Measurements from ENCODE around the gene ADAMTS15. TPM values are rescaled to one million over a fixed set of nuclear protein-coding genes. Genes with fewer than 3 reads are reported as not detected.

ADAMTS15 gene
- total RNA-seq, 1 donor from 2014 or later = 8.4 TPM

GRCh38 chr11:130480186-130480585 is 31.7 kb downstream of the ADAMTS15 start:
- no peak for DNase-seq
- TF ChIP-seq CTCF (IDR thresholded peaks at IDR 0.05) = no peak
- Histone ChIP-seq H3K9me3 (no peaks in the 10 kb centered on the region), H3K4me3 (no peak overlapping the region), H3K4me1 (peaks cover 37% of the 10 kb centered on the region), H3K27me3 (ENCODE audit: low read depth) (no peaks in the 10 kb centered on the region), H3K36me3 (no peaks in the 10 kb centered on the region), H3K27ac (no peak overlapping the region)
- ATAC-seq = no peak
- intact Hi-C loops (cut with DNase I) = no loop called here

- intact Hi-C loops (cut with DNase I) = no loop called here
- no peak overlapping the region for H3K27ac ChIP-seq
These were observed 32.3 kb downstream of the ADAMTS15 start for GRCh38 chr11:130480711-130481140.

GRCh38 chr11:130483124-130483523 is 34.7 kb downstream of the ADAMTS15 start:
- no peak for DNase-seq
- Histone ChIP-seq H3K9me3 (no peaks in the 10 kb centered on the region), H3K27ac (no peak overlapping the region), H3K27me3 (ENCODE audit: low read depth) (no peaks in the 10 kb centered on the region), H3K4me1 (peaks cover 25% of the 10 kb centered on the region), H3K4me3 (no peak overlapping the region), H3K36me3 (no peaks in the 10 kb centered on the region)
- TF ChIP-seq CTCF (IDR thresholded peaks at IDR 0.05) = no peak
- intact Hi-C loops (cut with DNase I) = no loop called here
- ATAC-seq = no peak

More at GRCh38 chr11:130480711-130481140, 32.3 kb downstream of the ADAMTS15 start:
- ATAC-seq = no peak
- H3K36me3 ChIP-seq = no peaks in the 10 kb centered on the region
- H3K9me3 ChIP-seq = no peaks in the 10 kb centered on the region
- no peak for TF ChIP-seq CTCF (IDR thresholded peaks at IDR 0.05)
- peaks cover 37% of the 10 kb centered on the region for H3K4me1 ChIP-seq
- no peak for DNase-seq
- H3K27me3 ChIP-seq (ENCODE audit: low read depth) = no peaks in the 10 kb centered on the region
- no peak overlapping the region for H3K4me3 ChIP-seq

- H3K27me3 ChIP-seq (ENCODE audit: low read depth) = no peaks in the 10 kb centered on the region
- peak overlapping the region; percentile 56 for H3K27ac ChIP-seq
- H3K9me3 ChIP-seq = no peaks in the 10 kb centered on the region
- H3K4me1 ChIP-seq = peaks cover under 1% of the 10 kb centered on the region
- DNase-seq = no peak
- no peak for TF ChIP-seq CTCF (IDR thresholded peaks at IDR 0.05)
- no peak overlapping the region for H3K4me3 ChIP-seq
- ATAC-seq = no peak
- intact Hi-C loops (cut with DNase I) = no loop called here
- no peaks in the 10 kb centered on the region for H3K36me3 ChIP-seq
These were observed 37.5 kb downstream of the ADAMTS15 start for GRCh38 chr11:130485983-130486382.

GRCh38 chr11:130486391-130486836 is 38.0 kb downstream of the ADAMTS15 start:
- H3K27ac ChIP-seq = peak overlapping the region; percentile 56
- H3K9me3 ChIP-seq = no peaks in the 10 kb centered on the region
- H3K4me3 ChIP-seq = no peak overlapping the region
- no peaks in the 10 kb centered on the region for H3K27me3 ChIP-seq (ENCODE audit: low read depth)
- ATAC-seq = no peak
- intact Hi-C loops (cut with DNase I) = no loop called here
- no peaks in the 10 kb centered on the region for H3K36me3 ChIP-seq
- H3K4me1 ChIP-seq = no peaks in the 10 kb centered on the region
- DNase-seq = no peak
- no peak for TF ChIP-seq CTCF (IDR thresholded peaks at IDR 0.05)
